Measurements from ENCODE around the gene MFSD2B. TPM values are rescaled to one million over a fixed set of nuclear protein-coding genes. Genes with fewer than 3 reads are reported as not detected.
A peak's percentile ranks its signal among the peaks of the same experiment; 100 is the strongest.

MFSD2B gene
- total and polyA plus RNA-seq, 2 donors (not counting 3 experiments of a cell fraction or from before 2014, with no cell fraction given), result 0.29 to 0.82 TPM

DNA sequence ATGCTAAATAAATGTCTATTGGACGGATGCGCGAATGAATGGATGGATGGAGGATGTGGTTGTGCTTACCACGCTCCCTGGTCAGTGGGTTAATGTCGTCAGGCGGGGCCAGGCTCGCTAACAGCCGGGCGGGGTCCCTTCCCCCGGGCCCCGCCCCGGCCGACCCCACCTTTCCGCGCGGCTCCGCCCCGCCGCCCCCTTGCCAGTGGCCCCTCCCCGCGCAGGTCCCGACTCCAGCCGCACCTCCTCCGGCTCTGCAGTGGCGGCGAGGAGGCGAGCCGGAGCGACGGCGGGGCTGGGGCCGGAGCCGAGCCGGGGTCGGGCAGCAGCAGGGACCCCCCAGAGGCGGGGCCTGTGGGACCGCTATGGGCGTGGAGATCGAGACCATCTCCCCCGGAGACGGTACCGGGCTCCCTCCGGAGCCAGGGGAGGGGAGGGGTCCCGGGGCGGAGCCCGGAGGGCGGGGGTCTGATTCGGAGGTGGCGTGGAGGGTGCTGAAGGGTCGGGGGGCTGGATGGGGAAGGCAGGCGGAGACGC, 39.7 kb downstream of the MFSD2B start, which contains the start of gene FKBP1B:
FKBP1B (plus strand) TSS at position 257 of the 537 bp plus-strand sequence; CDS start at position 366, 109 bp downstream.
- no peak for TF ChIP-seq GATA2 (IDR thresholded peaks at IDR 0.05; ENCODE audit: insufficient read depth, insufficient read length, low read depth, low read length)
- peak; percentile 9 for TF ChIP-seq MYC (IDR thresholded peaks at IDR 0.05; ENCODE audit: low read depth, low read length)
- TF ChIP-seq POLR2A (IDR thresholded peaks at IDR 0.05; ENCODE audit: low read depth, low read length), result peak; percentile 64
- peak; percentile 38 for TF ChIP-seq POLR2AphosphoS5 (IDR thresholded peaks at IDR 0.05; ENCODE audit: insufficient read depth, low read depth, low read length)
- peaks cover 16% of the 10 kb centered on the region for H3K79me2 ChIP-seq (ENCODE audit: control insufficient read depth, insufficient read depth, low read length)
- no peaks in the 10 kb centered on the region for H4K20me1 ChIP-seq (replicated peaks; ENCODE audit: control insufficient read depth, extremely low read depth, insufficient read depth, low read length)
- intact Hi-C loops (cut with micrococcal nuclease) (no loop called here), dilution Hi-C loops (cut with MboI; ENCODE audit: extremely low pct_ligation_motif_present, low sequenced_read_pairs) (no loop called here)
- H3K4me3 ChIP-seq (replicated peaks in 1 of 3; ENCODE audit: insufficient read depth in 1 of 3, low read depth in 1 of 3, low read length in 3 of 3), result peak within 1 kb of the TSS; percentile 75 to 93 (median 77)
- POLR2A ChIA-PET, result interaction anchor here (0.6 kb wide), 1 partner anchor 117 kb away, joined by 4 read pairs; no protein-coding TSS in a partner anchor
- no peaks in the 10 kb centered on the region for H3K36me3 ChIP-seq (ENCODE audit: control insufficient read depth in 2 of 2, extremely low read depth in 1 of 2, insufficient read depth in 2 of 2, low read length in 2 of 2)
- H3K9ac ChIP-seq (replicated peaks; ENCODE audit: extremely low read depth, insufficient read depth, low read length), result peak within 1 kb of the TSS; percentile 64
- H2AFZ ChIP-seq (ENCODE audit: low read depth, low read length), result peak within 1 kb of the TSS; percentile 77
- peaks cover 23% of the 10 kb centered on the region for H3K4me1 ChIP-seq (ENCODE audit: control insufficient read depth, extremely low read depth, insufficient read depth, low read length)
- no peak within 1 kb of the TSS for H3K27ac ChIP-seq (ENCODE audit: insufficient read depth, low read depth, low read length)
- FAIRE-seq, result peak; percentile 63
- peak within 1 kb of the TSS; percentile 60 for H3K4me2 ChIP-seq (ENCODE audit: insufficient read depth, low read length)
- CTCF ChIA-PET, result interaction anchor here (0.8 to 2.7 kb wide), 3 partner anchors 35 to 225 kb away, joined by 4 to 8 read pairs (median 5); partner anchors contain the start of genes ATAD2B and TP53I3
- BruUV-seq (replicated peaks), result no TSS peak
- H3K9me1 ChIP-seq (replicated peaks; ENCODE audit: control insufficient read depth, extremely low read depth, insufficient read depth, low read length), result no peaks in the 10 kb centered on the region
- no peaks in the 10 kb centered on the region for H3K27me3 ChIP-seq (ENCODE audit: control insufficient read depth in 2 of 2, insufficient read depth in 2 of 2, low read length in 2 of 2)
- DNase-seq (ENCODE audit: low read depth, low spot score), result peak; percentile 47
- no peaks in the 10 kb centered on the region for H3K9me3 ChIP-seq (replicated peaks; ENCODE audit: control insufficient read depth, insufficient read depth, low read length)

DNA sequence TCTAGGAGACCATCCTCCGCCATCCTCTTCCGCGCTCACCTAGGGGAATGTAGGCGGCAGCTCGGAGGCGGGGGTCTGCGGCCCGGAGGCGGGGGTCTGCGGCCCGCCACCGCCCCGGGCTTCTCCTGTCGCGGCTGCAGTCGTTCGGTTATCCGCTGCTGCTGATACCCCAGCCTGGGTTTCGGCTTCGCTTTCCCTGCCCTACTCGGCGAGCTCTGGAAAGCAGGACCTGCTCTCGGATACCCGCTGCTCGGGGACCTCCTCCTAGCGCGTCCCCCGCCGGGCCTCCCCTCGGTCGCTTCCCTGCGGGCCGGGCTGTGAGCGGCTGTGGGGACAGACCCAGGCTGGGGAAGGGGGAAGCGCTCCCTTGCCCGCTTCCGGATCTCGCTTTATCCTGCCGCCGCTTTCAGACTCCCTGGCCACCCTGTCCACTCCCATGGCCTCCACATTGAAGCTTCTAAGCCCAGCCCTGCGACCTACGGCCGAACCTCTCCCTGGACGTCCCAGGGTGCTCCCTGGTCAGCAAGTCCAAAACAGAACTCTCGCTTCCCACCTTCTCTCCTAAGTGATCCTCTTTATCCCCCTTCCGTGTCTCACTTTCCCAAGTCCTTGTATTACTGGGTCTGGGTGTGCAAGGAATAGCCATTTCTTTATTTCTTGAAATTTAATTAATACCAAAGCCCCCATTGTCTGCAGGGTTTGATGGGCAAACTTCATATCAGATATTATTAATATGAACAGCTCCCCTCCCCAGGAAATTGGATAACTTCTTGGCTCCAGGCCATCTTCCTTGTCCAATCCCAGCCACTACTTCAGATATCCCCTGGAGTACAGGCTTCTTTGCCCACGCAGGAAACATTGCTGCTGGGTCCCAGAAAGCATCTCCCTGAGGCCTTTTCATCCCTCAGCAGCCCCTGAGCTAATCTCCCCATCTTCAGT, 40.4 kb downstream of the MFSD2B start:
- peaks cover 23% of the 10 kb centered on the region for H3K4me1 ChIP-seq (ENCODE audit: control insufficient read depth, extremely low read depth, insufficient read depth, low read length)
- no peaks in the 10 kb centered on the region for H3K9me1 ChIP-seq (replicated peaks; ENCODE audit: control insufficient read depth, extremely low read depth, insufficient read depth, low read length)
- TF ChIP-seq MAX (IDR thresholded peaks at IDR 0.05; ENCODE audit: insufficient read depth, insufficient read length) (no peak), MYC (IDR thresholded peaks at IDR 0.05; ENCODE audit: low read depth, low read length) (no peak), JUN (IDR thresholded peaks at IDR 0.05; ENCODE audit: borderline replicate concordance, insufficient read depth, insufficient read length, low read depth) (no peak), EZH2 (IDR thresholded peaks at IDR 0.05; ENCODE audit: borderline replicate concordance, low read depth, low read length, severe bottlenecking) (no peak), POLR2A (IDR thresholded peaks at IDR 0.05; ENCODE audit: low read depth, low read length) (no peak), CTCF (IDR thresholded peaks at IDR 0.05; ENCODE audit: extremely low read depth in 1 of 2, insufficient read depth in 1 of 2, low read depth in 1 of 2, low read length in 2 of 2) (no peak), FOS (IDR thresholded peaks at IDR 0.05; ENCODE audit: borderline replicate concordance, insufficient read depth, low read length) (no peak), GATA2 (IDR thresholded peaks at IDR 0.05; ENCODE audit: insufficient read depth, insufficient read length, low read depth, low read length) (no peak), POLR2AphosphoS5 (IDR thresholded peaks at IDR 0.05; ENCODE audit: insufficient read depth, low read depth, low read length) (no peak)
- H3K79me2 ChIP-seq (ENCODE audit: control insufficient read depth, insufficient read depth, low read length), result peaks cover 11% of the 10 kb centered on the region
- ChIA-PET POLR2A (interaction anchor here (0.9 to 1.0 kb wide), 2 partner anchors 33 to 123 kb away, joined by 3 read pairs; partner anchors contain the start of gene ATAD2B), CTCF (interaction anchor here (1.0 to 2.7 kb wide), 6 partner anchors 9 to 226 kb away, joined by 3 to 8 read pairs (median 3); partner anchors contain the start of genes ATAD2B and TP53I3)
- no peaks in the 10 kb centered on the region for H3K9me3 ChIP-seq (replicated peaks; ENCODE audit: control insufficient read depth, insufficient read depth, low read length)
- no peaks in the 10 kb centered on the region for H3K27me3 ChIP-seq (ENCODE audit: control insufficient read depth in 2 of 2, insufficient read depth in 2 of 2, low read length in 2 of 2)
- peak; percentile 21 for DNase-seq (ENCODE audit: low read depth, low spot score)
- no peaks in the 10 kb centered on the region for H4K20me1 ChIP-seq (replicated peaks; ENCODE audit: control insufficient read depth, extremely low read depth, insufficient read depth, low read length)
- dilution Hi-C loops (cut with MboI; ENCODE audit: extremely low pct_ligation_motif_present, low sequenced_read_pairs) (no loop called here), intact Hi-C loops (cut with micrococcal nuclease) (no loop called here)
- H2AFZ ChIP-seq (ENCODE audit: low read depth, low read length), result peak overlapping the region; percentile 77
- peak overlapping the region; percentile 75 to 93 (median 77) for H3K4me3 ChIP-seq (replicated peaks in 1 of 3; ENCODE audit: insufficient read depth in 1 of 3, low read depth in 1 of 3, low read length in 3 of 3)
- H3K9ac ChIP-seq (replicated peaks; ENCODE audit: extremely low read depth, insufficient read depth, low read length), result peak overlapping the region; percentile 41
- H3K4me2 ChIP-seq (ENCODE audit: insufficient read depth, low read length), result peak overlapping the region; percentile 60
- TSS peak; percentile 11 for BruUV-seq (replicated peaks)
- no peaks in the 10 kb centered on the region for H3K36me3 ChIP-seq (ENCODE audit: control insufficient read depth in 2 of 2, extremely low read depth in 1 of 2, insufficient read depth in 2 of 2, low read length in 2 of 2)
- no peak overlapping the region for H3K27ac ChIP-seq (ENCODE audit: insufficient read depth, low read depth, low read length)
- FAIRE-seq, result peak; percentile 4
